ENCODE data around the gene MAST3. TPM values are rescaled to one million over a fixed set of nuclear protein-coding genes. Genes with fewer than 3 reads are reported as not detected.

The MAST3 gene
- total RNA-seq (10 to 100 TPM; 36.0 to 58.7 (median 50.6) TPM), polyA plus RNA-seq (10 to 100 TPM; 10.2 to 20.3 TPM), total RNA-seq (90.6 reads per million, percentile 83 among the genes with 10 or more reads in this experiment)

DNA sequence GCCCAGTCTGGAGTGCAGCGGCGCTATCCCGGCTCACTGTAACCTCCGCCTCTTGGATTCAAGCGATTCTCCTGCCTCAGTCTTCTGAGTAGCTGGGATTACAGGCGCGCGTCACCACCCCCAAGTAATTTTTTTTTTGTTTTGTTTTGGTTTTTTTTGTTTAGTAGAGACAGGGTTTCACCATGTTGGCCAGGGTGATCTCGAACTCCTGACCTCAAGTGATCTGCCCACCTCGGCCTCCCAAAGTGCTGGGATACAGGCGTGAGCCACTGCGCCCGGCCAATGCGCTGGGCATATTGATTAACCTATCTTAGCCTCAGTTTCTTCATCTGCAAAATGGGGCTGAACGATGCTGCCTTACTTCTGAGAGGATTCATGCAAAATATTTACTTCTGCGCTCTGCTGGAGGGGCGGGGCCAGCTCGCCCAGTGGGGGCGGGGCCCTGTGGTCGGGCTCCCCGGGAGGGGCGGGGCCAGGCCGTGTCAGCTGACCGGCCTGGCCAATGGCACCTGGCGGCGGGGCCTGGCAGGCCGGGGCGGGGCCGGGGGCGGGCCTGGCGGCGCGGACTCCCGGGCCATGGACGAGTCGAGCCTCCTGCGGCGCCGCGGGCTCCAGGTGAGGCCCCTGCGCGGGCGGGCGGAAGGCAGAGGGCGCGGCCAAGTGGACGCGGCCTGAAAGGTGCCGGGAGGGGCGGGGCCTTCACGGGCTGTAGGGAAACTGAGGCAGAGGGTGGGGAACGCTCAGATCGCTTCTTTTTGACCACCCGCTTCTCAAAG is at the start of gene MAST3:
MAST3 (plus strand) TSS at position 562 of the 776 bp plus-strand sequence; CDS start at position 577, 15 bp downstream.
- ATAC-seq: peak; percentile 100
- POLR2A ChIA-PET: interaction anchor here (0.5 to 15.6 kb wide), 7 partner anchors 9 to 96 kb away, joined by 3 to 169 read pairs (median 4); partner anchors contain the start of gene IL12RB1
- Mint-ChIP-seq H3K4me1 (peaks cover 18 to 55% (median 49%) of the 10 kb centered on the region in 7 donors), H3K36me3 (peaks cover 0 to 4% (median 2%) of the 10 kb centered on the region in 5 donors), H3K9me3 (no peaks in the 10 kb centered on the region), H3K27me3 (peaks cover 0 to 16% (median 0%) of the 10 kb centered on the region in 5 donors), H3K27ac (peak within 1 kb of the TSS in 8 of 9 donors; percentile 73 to 94 (median 87)), H3K4me3 (peak within 1 kb of the TSS; percentile 86 to 89 (median 87))
- Histone ChIP-seq H3K9me3 (ENCODE audit: control insufficient read depth in 2 of 3, low read length in 3 of 3) (no peaks in the 10 kb centered on the region), H3K27me3 (ENCODE audit: control insufficient read depth in 2 of 2, insufficient read depth in 2 of 2, low read length in 2 of 2) (no peaks in the 10 kb centered on the region), H3K4me3 (ENCODE audit: low read length) (peak within 1 kb of the TSS; percentile 31), H3K36me3 (ENCODE audit: control insufficient read depth in 2 of 3, insufficient read depth in 3 of 3, low read length in 3 of 3) (no peaks in the 10 kb centered on the region), H3K4me1 (ENCODE audit: control insufficient read depth in 2 of 2, insufficient read depth in 2 of 2, low read length in 2 of 2) (peaks cover 21 to 22% of the 10 kb centered on the region in 2 donors), H3K27ac (ENCODE audit: low read depth, low read length) (peak within 1 kb of the TSS; percentile 70)
- intact Hi-C loops (cut with micrococcal nuclease): loop anchor here (2.0 to 5.0 kb wide), 2 partner anchors 21 to 40 kb away; no protein-coding TSS in a partner anchor
- DNase-seq: peak; percentile 82 to 96 (median 93)
- CTCF ChIA-PET: interaction anchor here (0.6 to 2.3 kb wide), 6 partner anchors 8 to 182 kb away, joined by 3 to 14 read pairs (median 4); partner anchors contain the start of genes ARRDC2 and IL12RB1

DNA sequence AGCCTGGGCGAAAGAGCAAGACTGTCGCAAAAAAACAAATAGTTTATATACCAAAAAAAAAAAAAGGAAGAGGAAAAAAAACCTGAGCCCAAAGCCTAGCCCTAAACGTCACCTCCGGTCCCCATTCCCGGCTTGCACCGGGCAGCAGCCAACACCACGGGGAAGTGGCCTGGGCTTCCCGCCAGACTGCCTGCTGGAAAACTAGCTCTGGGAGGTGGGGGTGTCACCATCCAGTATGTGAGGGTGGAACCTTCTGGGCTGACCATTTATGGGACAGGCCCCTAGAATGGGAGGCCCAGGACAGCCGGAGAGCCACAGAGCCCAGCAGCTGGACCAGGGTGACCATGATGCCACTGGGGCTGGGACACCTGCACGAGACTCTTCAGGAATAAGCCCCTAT is 48.2 kb upstream of the MAST3 start:
- H3K27me3 Mint-ChIP-seq: no peaks in the 10 kb centered on the region
- no peak overlapping the region for H3K4me3 ChIP-seq (ENCODE audit: low read length)
- DNase-seq (no peak), ATAC-seq (no peak)
- peaks cover 0 to 18% (median 0%) of the 10 kb centered on the region in 5 donors for H3K36me3 Mint-ChIP-seq
- CTCF ChIA-PET: no interaction called here
- H3K4me1 Mint-ChIP-seq: peaks cover 31 to 60% (median 51%) of the 10 kb centered on the region in 7 donors
- H3K9me3 ChIP-seq (ENCODE audit: control insufficient read depth in 2 of 3, low read length in 3 of 3): no peaks in the 10 kb centered on the region
- H3K27ac Mint-ChIP-seq: peak overlapping the region in 2 of 9 donors; percentile 51 to 97
- peaks cover 12 to 13% of the 10 kb centered on the region in 2 donors for H3K4me1 ChIP-seq (ENCODE audit: control insufficient read depth in 2 of 2, insufficient read depth in 2 of 2, low read length in 2 of 2)
- POLR2A ChIA-PET: interaction anchor here (0.6 to 45.2 kb wide), 2 partner anchors 30 to 41 kb away, joined by 4 to 961 read pairs; partner anchors contain the start of gene ARRDC2
- H3K36me3 ChIP-seq (ENCODE audit: control insufficient read depth in 2 of 3, insufficient read depth in 3 of 3, low read length in 3 of 3): no peaks in the 10 kb centered on the region
- H3K27ac ChIP-seq (ENCODE audit: low read depth, low read length): no peak overlapping the region
- intact Hi-C loops (cut with micrococcal nuclease): no loop called here
- no peaks in the 10 kb centered on the region for H3K27me3 ChIP-seq (ENCODE audit: control insufficient read depth in 2 of 2, insufficient read depth in 2 of 2, low read length in 2 of 2)
- H3K9me3 Mint-ChIP-seq: peaks cover 0 to 2% (median 0%) of the 10 kb centered on the region in 11 donors
- no peak overlapping the region for H3K4me3 Mint-ChIP-seq

DNA sequence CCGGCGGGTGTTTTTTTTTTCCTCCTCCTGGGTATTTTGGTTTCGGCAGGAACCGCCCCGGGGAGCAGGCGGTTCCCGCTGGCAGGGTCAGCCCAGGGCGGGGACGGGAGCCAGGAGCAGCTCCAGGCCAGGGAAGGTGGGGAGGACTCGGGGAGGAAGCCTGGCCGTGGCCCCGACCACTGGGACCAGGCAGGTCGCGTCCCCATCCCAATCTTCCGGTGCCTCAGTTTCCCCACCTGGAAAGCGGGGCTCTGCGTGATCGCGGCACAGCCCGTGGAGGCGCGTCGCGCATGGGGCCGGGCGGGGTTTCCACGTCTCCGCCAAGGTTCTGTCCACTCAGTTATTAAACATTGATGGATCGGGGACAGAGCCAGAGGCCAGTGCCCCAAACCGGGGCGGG is 45.7 kb upstream of the MAST3 start:
- H3K9me3 Mint-ChIP-seq: peaks cover 0 to 2% (median 0%) of the 10 kb centered on the region in 11 donors
- peaks cover 0 to 9% (median 0%) of the 10 kb centered on the region in 5 donors for H3K36me3 Mint-ChIP-seq
- peaks cover 0 to 2% of the 10 kb centered on the region in 2 donors for H3K4me1 ChIP-seq (ENCODE audit: control insufficient read depth in 2 of 2, insufficient read depth in 2 of 2, low read length in 2 of 2)
- H3K27ac Mint-ChIP-seq: no peak overlapping the region
- H3K27me3 ChIP-seq (ENCODE audit: control insufficient read depth in 2 of 2, insufficient read depth in 2 of 2, low read length in 2 of 2): no peaks in the 10 kb centered on the region
- no peak overlapping the region for H3K4me3 Mint-ChIP-seq
- H3K27me3 Mint-ChIP-seq: no peaks in the 10 kb centered on the region
- H3K36me3 ChIP-seq (ENCODE audit: control insufficient read depth in 2 of 3, insufficient read depth in 3 of 3, low read length in 3 of 3): no peaks in the 10 kb centered on the region
- H3K27ac ChIP-seq (ENCODE audit: low read depth, low read length): no peak overlapping the region
- no peaks in the 10 kb centered on the region for H3K9me3 ChIP-seq (ENCODE audit: control insufficient read depth in 2 of 3, low read length in 3 of 3)
- ATAC-seq (no peak), DNase-seq (no peak)
- intact Hi-C loops (cut with micrococcal nuclease): no loop called here
- no peak overlapping the region for H3K4me3 ChIP-seq (ENCODE audit: low read length)
- ChIA-PET POLR2A (interaction anchor here (45.2 kb wide), 1 partner anchor 32 kb away, joined by 961 read pairs; the partner anchor contains the start of gene ARRDC2), CTCF (interaction anchor here (0.7 kb wide), 1 partner anchor 114 kb away, joined by 4 read pairs; no protein-coding TSS in a partner anchor)
- H3K4me1 Mint-ChIP-seq: peaks cover 15 to 39% (median 32%) of the 10 kb centered on the region in 7 donors

- DNase-seq: peak in 5 of 9 donors; percentile 6 to 30 (median 23)
- Mint-ChIP-seq H3K4me3 (peak overlapping the region in 1 of 10 donors; percentile 9), H3K27me3 (no peaks in the 10 kb centered on the region), H3K27ac (peak overlapping the region in 7 of 9 donors; percentile 3 to 78 (median 69)), H3K36me3 (peaks cover 0 to 11% (median 0%) of the 10 kb centered on the region in 5 donors), H3K9me3 (peaks cover 0 to 2% (median 0%) of the 10 kb centered on the region in 11 donors), H3K4me1 (peaks cover 10 to 45% (median 35%) of the 10 kb centered on the region in 7 donors)
- H3K4me1 ChIP-seq (ENCODE audit: control insufficient read depth in 2 of 2, insufficient read depth in 2 of 2, low read length in 2 of 2): peaks cover 6 to 14% of the 10 kb centered on the region in 2 donors
- H3K36me3 ChIP-seq (ENCODE audit: control insufficient read depth in 2 of 3, insufficient read depth in 3 of 3, low read length in 3 of 3): no peaks in the 10 kb centered on the region
- H3K27me3 ChIP-seq (ENCODE audit: control insufficient read depth in 2 of 2, insufficient read depth in 2 of 2, low read length in 2 of 2): no peaks in the 10 kb centered on the region
- intact Hi-C loops (cut with micrococcal nuclease): no loop called here
- no peak overlapping the region for H3K27ac ChIP-seq (ENCODE audit: low read depth, low read length)
- ATAC-seq: no peak
- ChIA-PET POLR2A (interaction anchor here (1.4 to 45.2 kb wide), 2 partner anchors 34 to 53 kb away, joined by 5 to 961 read pairs; partner anchors contain the start of gene ARRDC2), CTCF (interaction anchor here (1.0 to 1.2 kb wide), 2 partner anchors 9 to 10 kb away, joined by 3 read pairs; no protein-coding TSS in a partner anchor)
- no peaks in the 10 kb centered on the region for H3K9me3 ChIP-seq (ENCODE audit: control insufficient read depth in 2 of 3, low read length in 3 of 3)
- H3K4me3 ChIP-seq (ENCODE audit: low read length): no peak overlapping the region
Observed at GRCh38 chr19:18053576-18054219, 43.9 kb upstream of the MAST3 start.

- Mint-ChIP-seq H3K27me3 (no peaks in the 10 kb centered on the region), H3K27ac (peak overlapping the region in 8 of 9 donors; percentile 41 to 78 (median 67)), H3K9me3 (peaks cover 0 to 2% (median 0%) of the 10 kb centered on the region in 11 donors), H3K4me1 (peaks cover 0 to 33% (median 22%) of the 10 kb centered on the region in 7 donors), H3K4me3 (no peak overlapping the region), H3K36me3 (peaks cover 0 to 16% (median 0%) of the 10 kb centered on the region in 5 donors)
- ChIA-PET POLR2A (interaction anchor here (1.1 to 45.2 kb wide), 4 partner anchors 11 to 54 kb away, joined by 4 to 961 read pairs (median 22); partner anchors contain the start of gene ARRDC2), CTCF (interaction anchor here (0.6 to 9.9 kb wide), 5 partner anchors 15 to 118 kb away, joined by 5 to 147 read pairs (median 5); partner anchors contain the start of genes ARRDC2 and IL12RB1)
- no peak for ATAC-seq
- intact Hi-C loops (cut with micrococcal nuclease): loop anchor here in 1 of 2 donors (5.0 kb wide), 1 partner anchor 41 kb away; the partner anchor contains the start of gene MAST3
- DNase-seq: no peak
- H3K4me3 ChIP-seq (ENCODE audit: low read length): no peak overlapping the region
- H3K36me3 ChIP-seq (ENCODE audit: control insufficient read depth in 2 of 3, insufficient read depth in 3 of 3, low read length in 3 of 3): peaks cover 0 to 19% (median 0%) of the 10 kb centered on the region in 3 experiments
- no peaks in the 10 kb centered on the region for H3K27me3 ChIP-seq (ENCODE audit: control insufficient read depth in 2 of 2, insufficient read depth in 2 of 2, low read length in 2 of 2)
- H3K27ac ChIP-seq (ENCODE audit: low read depth, low read length): no peak overlapping the region
- H3K9me3 ChIP-seq (ENCODE audit: control insufficient read depth in 2 of 3, low read length in 3 of 3): no peaks in the 10 kb centered on the region
- H3K4me1 ChIP-seq (ENCODE audit: control insufficient read depth in 2 of 2, insufficient read depth in 2 of 2, low read length in 2 of 2): peaks cover 8 to 13% of the 10 kb centered on the region in 2 donors
Observed at GRCh38 chr19:18055967-18056366, 41.6 kb upstream of the MAST3 start.
